ENCODE results near the gene PADI3. TPM values are rescaled to one million over a fixed set of nuclear protein-coding genes. Genes with fewer than 3 reads are reported as not detected.

PADI3 gene
- total and polyA plus RNA-seq, 2 experiments from 2014 or later = 0.37 to 0.80 TPM

- H3K27me3 ChIP-seq (ENCODE audit: insufficient read depth) = no peaks in the 10 kb centered on the region
- no peaks in the 10 kb centered on the region for H3K79me2 ChIP-seq (replicated peaks; ENCODE audit: insufficient read depth)
- H3K9me3 Mint-ChIP-seq = no peaks in the 10 kb centered on the region; the same call in 2 of the 3 replicates
- peaks cover 39% of the 10 kb centered on the region for H3K4me1 Mint-ChIP-seq
- DNase-seq (ENCODE audit: low spot score) (no peak), ATAC-seq (no peak)
- H3K4me2 ChIP-seq = no peak overlapping the region
- H3K27ac Mint-ChIP-seq = no peak overlapping the region
- H3F3A ChIP-seq (replicated peaks; ENCODE audit: low read depth) = no peaks in the 10 kb centered on the region
- no peaks in the 10 kb centered on the region for H3K9me2 ChIP-seq (ENCODE audit: insufficient read depth)
- H3K4me1 ChIP-seq (ENCODE audit: insufficient read depth) = peaks cover 19% of the 10 kb centered on the region; the same call in 1 of the 2 replicates
- H3K36me3 Mint-ChIP-seq (ENCODE audit: low read depth) = no peaks in the 10 kb centered on the region
- TF ChIP-seq ETS1 (IDR thresholded peaks at IDR 0.05) = no peak
- TF ChIP-seq CTCF (conservative IDR thresholded peaks at IDR 0.05; ENCODE audit: low read depth in 2 of 2) = no peak
- TF ChIP-seq EZH2 (IDR thresholded peaks at IDR 0.05; ENCODE audit: low read depth, unreplicated experiment) = no peak
- TF ChIP-seq ZNF331 (CRISPR knock-in tag; IDR thresholded peaks at IDR 0.05; ENCODE audit: low read depth) = no peak
- TF ChIP-seq STAT1 (IDR thresholded peaks at IDR 0.05; ENCODE audit: unreplicated experiment) = no peak
- no peak for TF ChIP-seq ZNF114 (CRISPR knock-in tag; IDR thresholded peaks at IDR 0.05)
- TF ChIP-seq CREB1 (CRISPR knock-in tag; IDR thresholded peaks at IDR 0.05; ENCODE audit: low read depth) = no peak
- no peak for TF ChIP-seq POLR2AphosphoS5 (IDR thresholded peaks at IDR 0.05; ENCODE audit: low read depth)
- no peak for TF ChIP-seq NANOG (IDR thresholded peaks at IDR 0.05; ENCODE audit: borderline replicate concordance)
- TF ChIP-seq JUNB (IDR thresholded peaks at IDR 0.05; ENCODE audit: unreplicated experiment) = no peak
- TF ChIP-seq REST (IDR thresholded peaks at IDR 0.05; ENCODE audit: unreplicated experiment) = no peak
- no peak for TF ChIP-seq ZNF462 (CRISPR knock-in tag; IDR thresholded peaks at IDR 0.05)
- no peak for TF ChIP-seq EZH2phosphoT487 (IDR thresholded peaks at IDR 0.05; ENCODE audit: unreplicated experiment)
- no peaks in the 10 kb centered on the region for H3K36me3 ChIP-seq (ENCODE audit: insufficient read depth)
- no peaks in the 10 kb centered on the region for H4K20me1 ChIP-seq (replicated peaks; ENCODE audit: insufficient read depth)
- H3K27ac ChIP-seq (ENCODE audit: low read depth) = no peak overlapping the region
- H3K4me3 ChIP-seq = no peak overlapping the region
- H3K27me3 Mint-ChIP-seq (ENCODE audit: insufficient read depth, low read depth, poor library complexity) = peaks cover 8% of the 10 kb centered on the region
- no peak overlapping the region for H2AFZ ChIP-seq
- H3K4me3 Mint-ChIP-seq = no peak overlapping the region; the same call in 2 of the 3 replicates
These were observed 64.8 kb downstream of the PADI3 start for GRCh38 chr1:17313530-17314309.

All from GM23338 (cell line).